MCF 10A (cell line): ENCODE results near the gene ACTR3. TPM values are rescaled to one million over a fixed set of nuclear protein-coding genes. Genes with fewer than 3 reads are reported as not detected.

Source experiments
- BruUV-seq: library from RNA; stranded (reverse); fragments of 400-500 nt; replicated peaks from 2 replicates; lab custom pipeline; 2021; lab: Mats Ljungman, UMichigan
- CTCF ChIA-PET: fragments of 300-600 bp; sonication (Branson Sonifier 250); formaldehyde crosslinking; extraction: SDS; loops from one replicate; lab custom pipeline; 2021; ENCODE audit warnings: antibody characterized with exemption, inconsistent platforms; lab: Yijun Ruan, JAX
- POLR2A ChIA-PET: fragments of 300-600, 350-650 bp; sonication (Branson Sonifier 250); formaldehyde crosslinking; extraction: SDS; loops from one replicate; lab custom pipeline; 2020; ENCODE audit warnings: antibody characterized with exemption, inconsistent platforms; lab: Yijun Ruan, JAX
- DNase-seq: peaks from one replicate; pipeline ENCODE4 v3.0.0-alpha.2; 2018; ENCODE audit not compliant: unreplicated experiment
- H3K27ac Mint-ChIP-seq: one replicate; pipeline ENCODE4 v1.8.0; 2022; ENCODE audit warnings: mild to moderate bottlenecking, low read depth, mixed read lengths; ENCODE audit not compliant: unreplicated experiment
- H3K27me3 Mint-ChIP-seq: one replicate; pipeline ENCODE4 v1.8.0; 2022; ENCODE audit warnings: mixed read lengths; ENCODE audit not compliant: insufficient read depth, unreplicated experiment
- H3K36me3 Mint-ChIP-seq: one replicate; pipeline ENCODE4 v1.8.0; 2022; ENCODE audit warnings: mild to moderate bottlenecking, moderate library complexity, mixed read lengths; ENCODE audit not compliant: insufficient read depth, unreplicated experiment
- H3K4me1 Mint-ChIP-seq: one replicate; pipeline ENCODE4 v1.8.0; 2022; ENCODE audit warnings: mixed read lengths; ENCODE audit not compliant: insufficient read depth, unreplicated experiment
- H3K4me3 Mint-ChIP-seq: one replicate; pipeline ENCODE4 v1.8.0; 2022; ENCODE audit warnings: mild to moderate bottlenecking, moderate library complexity, mixed read lengths; ENCODE audit not compliant: unreplicated experiment
- H3K9me3 Mint-ChIP-seq: one replicate; pipeline ENCODE4 v1.8.0; 2022; ENCODE audit warnings: mixed read lengths; ENCODE audit not compliant: unreplicated experiment
- CTCF ChIP-seq: fragments of 200-600 bp; IDR thresholded peaks from one replicate; pipeline ENCODE4 v1.8.0; 2022; ENCODE audit warnings: antibody characterized with exemption, mild to moderate bottlenecking; ENCODE audit not compliant: unreplicated experiment
- intact Hi-C: fragments of 100-400 bp; cut with micrococcal nuclease; formaldehyde crosslinking; loops from 2 replicates; pipeline ENCODE4 v1.14.1; 2022
- total RNA-seq: library from RNA; stranded (reverse); gene quantifications from 2 replicates; pipeline ENCODE4 v1.2.3, GENCODE V29; 2022

ACTR3 gene
- total RNA-seq, 1 experiment from 2014 or later = 311 TPM

- no TSS peak for BruUV-seq
- CTCF ChIA-PET = interaction anchor here (0.6 kb wide), 3 partner anchors 9 to 475 kb away, joined by 3 to 6 read pairs (median 3); no protein-coding TSS in a partner anchor
- DNase-seq = peak; percentile 14
Observed at GRCh38 chr2:114010001-114010400, 120.1 kb downstream of the ACTR3 start.

GRCh38 chr2:114011713-114012112, 121.8 kb downstream of the ACTR3 start:
- Mint-ChIP-seq H3K4me3 (no peak overlapping the region), H3K27ac (no peak overlapping the region), H3K36me3 (no peaks in the 10 kb centered on the region), H3K9me3 (peaks cover 7% of the 10 kb centered on the region), H3K4me1 (no peaks in the 10 kb centered on the region), H3K27me3 (peaks cover 11% of the 10 kb centered on the region)
- no peak for TF ChIP-seq CTCF
- no TSS peak for BruUV-seq
- CTCF ChIA-PET = no interaction called here
- intact Hi-C loops = no loop called here
- POLR2A ChIA-PET = no interaction called here
- no peak for DNase-seq

More at GRCh38 chr2:114010001-114010400, 120.1 kb downstream of the ACTR3 start:
- Mint-ChIP-seq H3K4me3 (no peak overlapping the region), H3K9me3 (no peaks in the 10 kb centered on the region), H3K4me1 (no peaks in the 10 kb centered on the region), H3K36me3 (no peaks in the 10 kb centered on the region), H3K27me3 (no peaks in the 10 kb centered on the region), H3K27ac (no peak overlapping the region)
- no peak for TF ChIP-seq CTCF
- intact Hi-C loops = no loop called here
- POLR2A ChIA-PET = no interaction called here

Other genes starting within 250 kb of the ACTR3 start
- 52.7 and 64.9 TPM in 2 replicates for gene SLC35F5, start 133.4 kb upstream of the ACTR3 start, total RNA-seq